Measurements from ENCODE around the gene RAPGEF3. TPM values are rescaled to one million over a fixed set of nuclear protein-coding genes. Genes with fewer than 3 reads are reported as not detected.

The RAPGEF3 gene
- polyA plus RNA-seq, 1 experiment = 2.4 TPM

DNA sequence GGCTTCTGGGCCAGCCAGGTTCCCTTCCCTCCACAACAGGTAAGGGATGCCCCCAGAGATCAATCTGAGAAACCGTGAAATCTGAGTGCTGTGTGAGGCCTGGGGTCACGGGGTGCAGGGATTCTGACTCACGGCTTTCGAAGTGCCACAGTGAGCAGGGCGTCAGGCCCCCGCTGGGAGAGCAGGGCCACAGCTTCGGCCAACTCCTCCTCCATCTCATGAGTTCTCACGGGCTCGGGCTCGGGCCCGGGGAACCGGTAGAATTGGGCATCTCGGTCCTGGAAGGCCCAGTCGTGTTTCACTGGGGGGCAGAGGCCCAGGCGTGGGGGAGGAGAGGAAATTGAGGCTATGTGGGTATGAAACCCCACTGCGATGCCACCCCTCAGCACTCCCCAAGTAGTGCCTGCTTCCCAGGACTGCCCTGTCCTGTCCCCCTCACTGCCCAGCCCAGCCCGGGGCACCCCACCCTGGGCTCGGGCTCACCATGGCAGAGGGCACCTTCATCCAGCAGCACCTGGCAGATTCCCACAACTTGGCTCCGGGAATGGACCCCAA is 7.7 kb downstream of the RAPGEF3 start:
- DNase-seq (ENCODE audit: low read depth) = no peak
- no peak overlapping the region for H3K4me3 ChIP-seq (ENCODE audit: low read depth, low read length)
- no peaks in the 10 kb centered on the region for H3K36me3 ChIP-seq (ENCODE audit: control insufficient read depth, insufficient read depth, low read length)
- POLR2A ChIA-PET = no interaction called here
- CTCF ChIA-PET = interaction anchor here (1.8 to 9.5 kb wide), 5 partner anchors 8 to 87 kb away, joined by 4 to 107 read pairs (median 12); no protein-coding TSS in a partner anchor
- 0 out of 2 replicates have a peak, but pooled peaks cover 1% of the 10 kb centered on the region for H3K27me3 ChIP-seq (ENCODE audit: control insufficient read depth, insufficient read depth, low read length)
- TF ChIP-seq, protein P1, sequence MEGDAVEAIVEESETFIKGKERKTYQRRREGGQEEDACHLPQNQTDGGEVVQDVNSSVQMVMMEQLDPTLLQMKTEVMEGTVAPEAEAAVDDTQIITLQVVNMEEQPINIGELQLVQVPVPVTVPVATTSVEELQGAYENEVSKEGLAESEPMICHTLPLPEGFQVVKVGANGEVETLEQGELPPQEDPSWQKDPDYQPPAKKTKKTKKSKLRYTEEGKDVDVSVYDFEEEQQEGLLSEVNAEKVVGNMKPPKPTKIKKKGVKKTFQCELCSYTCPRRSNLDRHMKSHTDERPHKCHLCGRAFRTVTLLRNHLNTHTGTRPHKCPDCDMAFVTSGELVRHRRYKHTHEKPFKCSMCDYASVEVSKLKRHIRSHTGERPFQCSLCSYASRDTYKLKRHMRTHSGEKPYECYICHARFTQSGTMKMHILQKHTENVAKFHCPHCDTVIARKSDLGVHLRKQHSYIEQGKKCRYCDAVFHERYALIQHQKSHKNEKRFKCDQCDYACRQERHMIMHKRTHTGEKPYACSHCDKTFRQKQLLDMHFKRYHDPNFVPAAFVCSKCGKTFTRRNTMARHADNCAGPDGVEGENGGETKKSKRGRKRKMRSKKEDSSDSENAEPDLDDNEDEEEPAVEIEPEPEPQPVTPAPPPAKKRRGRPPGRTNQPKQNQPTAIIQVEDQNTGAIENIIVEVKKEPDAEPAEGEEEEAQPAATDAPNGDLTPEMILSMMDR (IDR thresholded peaks at IDR 0.05; ENCODE audit: insufficient read depth, low read depth, low read length) = no peak

DNA sequence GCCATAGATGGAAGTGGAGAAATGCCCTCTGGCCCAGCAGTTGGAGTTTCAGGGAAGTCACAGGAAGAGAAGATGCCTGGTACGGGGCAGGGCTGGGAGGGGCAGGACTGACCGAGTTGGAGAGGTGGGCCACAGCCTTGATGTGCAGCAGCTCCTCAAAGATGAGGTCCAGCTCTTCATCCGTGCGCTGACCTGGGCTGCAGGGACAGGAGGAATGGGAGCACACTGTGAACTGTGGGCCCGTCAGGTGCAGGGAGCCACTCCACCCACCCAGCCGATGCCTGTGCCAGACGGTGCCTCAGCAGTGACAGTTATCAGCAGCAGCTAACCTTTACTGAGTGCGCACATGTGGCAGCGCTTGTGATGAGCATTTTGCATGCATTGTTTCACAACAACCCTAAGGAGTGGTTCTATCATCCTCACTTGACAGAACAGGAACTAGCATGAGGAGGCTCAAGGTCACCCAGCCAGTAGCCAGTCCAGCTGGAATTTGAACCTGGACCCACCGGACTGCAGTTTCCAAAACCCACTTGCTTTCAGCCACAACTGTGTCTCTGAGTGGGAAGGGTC is 8.4 kb downstream of the RAPGEF3 start:
- no peak for DNase-seq (ENCODE audit: low read depth)
- TF ChIP-seq, protein P1 (IDR thresholded peaks at IDR 0.05; ENCODE audit: insufficient read depth, low read depth, low read length) = no peak
- no peak overlapping the region for H3K4me3 ChIP-seq (ENCODE audit: low read depth, low read length)
- H3K27me3 ChIP-seq (ENCODE audit: control insufficient read depth, insufficient read depth, low read length) = peaks cover 2% of the 10 kb centered on the region
- H3K36me3 ChIP-seq (ENCODE audit: control insufficient read depth, insufficient read depth, low read length) = no peaks in the 10 kb centered on the region
- ChIA-PET POLR2A (no interaction called here), CTCF (interaction anchor here (2.8 to 6.9 kb wide), 2 partner anchors 8 to 88 kb away, joined by 10 to 107 read pairs; no protein-coding TSS in a partner anchor)

DNA sequence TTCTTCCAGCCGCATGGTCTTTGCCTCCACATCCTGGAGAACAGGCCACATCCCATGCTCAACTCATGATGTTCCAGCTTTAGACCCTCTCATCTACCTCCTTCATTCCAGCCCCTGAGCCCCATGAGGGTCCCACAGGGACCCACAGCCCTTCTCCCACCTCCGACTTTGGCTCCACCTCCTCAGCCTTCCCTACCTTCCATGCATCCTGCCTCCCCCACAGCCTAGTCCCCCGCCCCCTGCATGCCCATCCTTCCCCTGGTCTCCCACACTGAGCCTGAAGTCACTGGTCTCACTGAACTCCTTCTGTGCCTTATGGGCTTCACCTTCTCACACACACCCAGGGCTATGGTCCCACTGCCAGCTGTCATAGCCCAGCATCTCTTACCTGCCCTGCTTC is 9.8 kb downstream of the RAPGEF3 start:
- no peak for DNase-seq (ENCODE audit: low read depth)
- POLR2A ChIA-PET = no interaction called here
- Histone ChIP-seq H3K4me3 (ENCODE audit: low read depth, low read length) (no peak overlapping the region), H3K36me3 (ENCODE audit: control insufficient read depth, insufficient read depth, low read length) (no peaks in the 10 kb centered on the region), H3K27me3 (ENCODE audit: control insufficient read depth, insufficient read depth, low read length) (peaks cover 6% of the 10 kb centered on the region)
- TF ChIP-seq, protein P1 (IDR thresholded peaks at IDR 0.05; ENCODE audit: insufficient read depth, low read depth, low read length) = no peak
- CTCF ChIA-PET = interaction anchor here (1.3 to 17.6 kb wide), 2 partner anchors 11 to 25 kb away, joined by 3 to 454 read pairs; partner anchors contain the start of gene SLC48A1

DNA sequence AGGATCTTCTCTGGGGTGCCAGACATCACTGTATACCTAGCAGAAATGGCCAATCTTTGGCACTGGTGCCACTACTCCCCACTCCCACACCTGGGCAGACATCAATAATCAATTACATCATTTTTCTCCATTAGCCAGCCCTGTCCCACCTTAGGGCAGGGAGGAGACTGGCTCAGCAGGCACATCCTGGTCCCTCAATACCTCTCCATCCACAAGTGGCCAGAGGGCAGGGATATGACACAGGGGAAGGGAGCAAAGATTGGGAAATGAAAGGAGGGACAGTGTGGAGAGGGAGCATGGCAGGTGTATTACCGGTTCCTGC is 10.2 kb downstream of the RAPGEF3 start:
- Histone ChIP-seq H3K4me3 (ENCODE audit: low read depth, low read length) (no peak overlapping the region), H3K27me3 (ENCODE audit: control insufficient read depth, insufficient read depth, low read length) (peaks cover 6% of the 10 kb centered on the region), H3K36me3 (ENCODE audit: control insufficient read depth, insufficient read depth, low read length) (no peaks in the 10 kb centered on the region)
- CTCF ChIA-PET = interaction anchor here (1.3 to 17.6 kb wide), 2 partner anchors 11 to 25 kb away, joined by 3 to 454 read pairs; partner anchors contain the start of gene SLC48A1
- POLR2A ChIA-PET = no interaction called here
- DNase-seq (ENCODE audit: low read depth) = no peak
- TF ChIP-seq, protein P1 (IDR thresholded peaks at IDR 0.05; ENCODE audit: insufficient read depth, low read depth, low read length) = no peak

DNA sequence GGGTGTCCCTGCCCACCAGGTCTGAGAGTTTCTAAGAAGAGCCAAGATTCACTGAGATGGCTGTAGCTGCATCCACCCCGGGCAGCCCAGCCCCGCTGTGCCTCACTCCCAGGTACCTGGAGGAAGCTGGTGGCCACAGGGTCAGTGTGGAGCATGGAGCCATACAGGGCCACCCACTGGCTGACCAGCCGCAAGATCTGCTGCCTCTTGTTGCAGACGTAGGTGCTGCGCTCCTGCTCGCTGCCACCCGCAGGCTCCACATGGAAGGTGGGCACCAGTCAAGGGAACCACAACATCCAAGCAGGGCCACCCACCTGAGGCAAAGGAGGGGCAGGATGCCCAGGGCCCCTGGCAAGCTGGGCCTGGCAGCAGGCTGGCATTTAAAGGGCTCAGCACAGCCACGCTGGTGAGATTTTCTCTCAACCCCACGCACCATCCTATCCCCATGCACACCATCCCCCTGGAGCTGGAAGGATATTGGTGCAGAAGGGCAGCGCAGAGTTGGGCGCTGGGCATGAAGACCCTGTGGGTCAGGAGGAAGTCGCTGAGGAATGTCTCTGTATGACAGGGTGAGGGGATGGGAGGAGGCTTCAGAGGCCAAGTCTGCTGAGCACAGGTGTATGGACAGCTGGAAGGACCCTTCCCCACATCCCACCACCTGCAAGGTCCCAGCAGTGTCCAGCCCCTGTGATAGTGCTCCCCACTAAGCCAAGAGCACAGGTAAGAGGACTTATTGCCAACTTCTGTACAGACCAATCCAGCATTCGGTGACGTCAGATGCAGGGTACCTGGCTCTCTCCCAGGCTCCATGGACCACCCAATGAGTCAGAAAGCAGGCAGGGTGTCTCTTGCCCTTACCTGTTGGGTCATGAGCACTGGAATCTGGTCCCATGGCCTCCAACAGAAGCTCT is 10.8 kb downstream of the RAPGEF3 start:
- TF ChIP-seq, protein P1 (IDR thresholded peaks at IDR 0.05; ENCODE audit: insufficient read depth, low read depth, low read length) = no peak
- CTCF ChIA-PET = interaction anchor here (1.2 to 17.6 kb wide), 3 partner anchors 10 to 26 kb away, joined by 3 to 454 read pairs (median 4); partner anchors contain the start of gene SLC48A1
- H3K27me3 ChIP-seq (ENCODE audit: control insufficient read depth, insufficient read depth, low read length) = peaks cover 7% of the 10 kb centered on the region
- no peak for DNase-seq (ENCODE audit: low read depth)
- H3K36me3 ChIP-seq (ENCODE audit: control insufficient read depth, insufficient read depth, low read length) = no peaks in the 10 kb centered on the region
- H3K4me3 ChIP-seq (ENCODE audit: low read depth, low read length) = no peak overlapping the region
- POLR2A ChIA-PET = no interaction called here
